Measurements from ENCODE around the gene EMC10. TPM values are rescaled to one million over a fixed set of nuclear protein-coding genes. Genes with fewer than 3 reads are reported as not detected.

The EMC10 gene
- total RNA-seq, 4 donors from 2014 or later = 34.9 to 77.2 (median 71.1) TPM

DNA sequence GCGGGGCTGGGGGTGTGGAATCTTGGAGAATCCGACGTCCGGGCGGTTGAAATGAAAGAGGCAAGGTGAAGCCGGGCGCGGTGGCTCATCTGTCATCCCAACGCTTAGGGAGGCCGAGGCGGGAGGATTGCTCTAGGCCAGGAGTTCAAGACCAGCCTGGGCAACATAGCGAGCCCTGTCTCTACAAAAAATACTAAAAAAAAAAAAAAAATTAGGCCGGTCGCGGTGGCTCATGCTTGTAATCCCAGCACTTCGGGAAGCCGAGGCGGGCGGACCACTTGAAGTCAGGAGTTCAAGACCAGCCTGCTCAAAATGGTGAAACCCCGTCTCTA is 566 bp downstream of the EMC10 start:
- H3K4me3 ChIP-seq = peak overlapping the region; percentile 91
- H3K9me3 ChIP-seq = no peaks in the 10 kb centered on the region
- peaks cover 31% of the 10 kb centered on the region for H3K36me3 ChIP-seq
- WGBS = 14% methylated on average over 20 of the region's 20 CpGs
- peak overlapping the region; percentile 81 for H3K27ac ChIP-seq
- H3K4me1 ChIP-seq = peaks cover 13% of the 10 kb centered on the region
- DNase-seq (ENCODE audit: low spot score in 2 of 2) = no peak
- no peaks in the 10 kb centered on the region for H3K27me3 ChIP-seq
- TF ChIP-seq POLR2A (IDR thresholded peaks at IDR 0.05) (no peak), CTCF (IDR thresholded peaks at IDR 0.05) (no peak), EP300 (IDR thresholded peaks at IDR 0.05) (no peak), POLR2AphosphoS5 (IDR thresholded peaks at IDR 0.05) (no peak)

- H3K36me3 ChIP-seq = peaks cover 41% of the 10 kb centered on the region
- DNase-seq (ENCODE audit: low spot score in 2 of 2) = no peak
- H3K27me3 ChIP-seq = no peaks in the 10 kb centered on the region
- H3K4me3 ChIP-seq = no peak overlapping the region
- H3K9me3 ChIP-seq = no peaks in the 10 kb centered on the region
- TF ChIP-seq POLR2AphosphoS5 (IDR thresholded peaks at IDR 0.05) (no peak), CTCF (IDR thresholded peaks at IDR 0.05) (no peak), POLR2A (IDR thresholded peaks at IDR 0.05) (no peak), EP300 (IDR thresholded peaks at IDR 0.05) (no peak)
- 90% methylated on average over 17 of the region's 17 CpGs for WGBS
- peaks cover 13% of the 10 kb centered on the region for H3K4me1 ChIP-seq
- H3K27ac ChIP-seq = no peak overlapping the region
These were observed 1.6 kb downstream of the EMC10 start for GRCh38 chr19:50477751-50478515.

- Histone ChIP-seq H3K36me3 (peaks cover 47% of the 10 kb centered on the region), H3K27me3 (no peaks in the 10 kb centered on the region), H3K9me3 (no peaks in the 10 kb centered on the region), H3K27ac (no peak overlapping the region), H3K4me1 (peaks cover 13% of the 10 kb centered on the region), H3K4me3 (no peak overlapping the region)
- TF ChIP-seq POLR2AphosphoS5 (IDR thresholded peaks at IDR 0.05) (no peak), POLR2A (IDR thresholded peaks at IDR 0.05) (no peak), CTCF (IDR thresholded peaks at IDR 0.05) (no peak)
- WGBS = 78% methylated on average over 19 of the region's 19 CpGs
- DNase-seq (ENCODE audit: low spot score in 2 of 2) = no peak
These were observed 2.8 kb downstream of the EMC10 start for GRCh38 chr19:50478901-50479715.

- Histone ChIP-seq H3K4me1 (peaks cover 13% of the 10 kb centered on the region), H3K36me3 (peaks cover 47% of the 10 kb centered on the region), H3K27ac (no peak overlapping the region), H3K9me3 (no peaks in the 10 kb centered on the region), H3K4me3 (no peak overlapping the region), H3K27me3 (no peaks in the 10 kb centered on the region)
- no peak for DNase-seq (ENCODE audit: low spot score in 2 of 2)
- no peak for TF ChIP-seq POLR2AphosphoS5 (IDR thresholded peaks at IDR 0.05)
- TF ChIP-seq CTCF (IDR thresholded peaks at IDR 0.05) = no peak
- no peak for TF ChIP-seq POLR2A (IDR thresholded peaks at IDR 0.05)
- no peak for TF ChIP-seq EP300 (IDR thresholded peaks at IDR 0.05)
- 87% methylated on average over 6 of the region's 16 CpGs for WGBS
These were observed 3.5 kb downstream of the EMC10 start for GRCh38 chr19:50479761-50480251.

Data from suprapubic skin (tissue), 4 donors.